ENCODE results near the gene LRRC28.

DNA sequence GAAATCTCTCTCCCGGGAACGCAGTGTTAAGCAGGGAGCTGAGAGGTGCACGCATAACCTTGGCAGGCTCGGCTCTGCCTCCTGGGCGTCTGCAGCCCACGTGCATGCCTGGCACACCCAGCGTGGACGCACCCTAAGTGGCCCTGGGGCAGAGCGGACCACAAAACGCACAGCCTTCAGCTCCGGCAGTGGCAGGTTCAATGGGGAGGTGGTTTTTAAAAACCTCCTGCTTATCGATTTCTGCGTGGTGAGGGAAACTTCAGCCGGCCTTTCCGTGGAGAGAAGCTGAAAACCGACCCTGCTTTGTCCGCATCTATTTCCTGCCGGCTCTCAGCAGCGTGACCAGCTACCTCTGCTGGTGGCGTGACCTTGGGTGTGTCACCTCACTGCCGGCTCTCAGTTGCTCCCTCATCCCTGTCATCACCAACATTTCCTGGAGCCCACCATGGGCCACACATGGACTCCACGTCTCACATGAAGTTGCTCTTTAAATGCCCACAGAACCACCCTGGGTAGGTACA is 179.7 kb downstream of the LRRC28 start:
- TF ChIP-seq, protein P1, sequence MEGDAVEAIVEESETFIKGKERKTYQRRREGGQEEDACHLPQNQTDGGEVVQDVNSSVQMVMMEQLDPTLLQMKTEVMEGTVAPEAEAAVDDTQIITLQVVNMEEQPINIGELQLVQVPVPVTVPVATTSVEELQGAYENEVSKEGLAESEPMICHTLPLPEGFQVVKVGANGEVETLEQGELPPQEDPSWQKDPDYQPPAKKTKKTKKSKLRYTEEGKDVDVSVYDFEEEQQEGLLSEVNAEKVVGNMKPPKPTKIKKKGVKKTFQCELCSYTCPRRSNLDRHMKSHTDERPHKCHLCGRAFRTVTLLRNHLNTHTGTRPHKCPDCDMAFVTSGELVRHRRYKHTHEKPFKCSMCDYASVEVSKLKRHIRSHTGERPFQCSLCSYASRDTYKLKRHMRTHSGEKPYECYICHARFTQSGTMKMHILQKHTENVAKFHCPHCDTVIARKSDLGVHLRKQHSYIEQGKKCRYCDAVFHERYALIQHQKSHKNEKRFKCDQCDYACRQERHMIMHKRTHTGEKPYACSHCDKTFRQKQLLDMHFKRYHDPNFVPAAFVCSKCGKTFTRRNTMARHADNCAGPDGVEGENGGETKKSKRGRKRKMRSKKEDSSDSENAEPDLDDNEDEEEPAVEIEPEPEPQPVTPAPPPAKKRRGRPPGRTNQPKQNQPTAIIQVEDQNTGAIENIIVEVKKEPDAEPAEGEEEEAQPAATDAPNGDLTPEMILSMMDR (IDR thresholded peaks at IDR 0.05) = no peak
- no peak for TF ChIP-seq POLR2AphosphoS5 (IDR thresholded peaks at IDR 0.05)
- no peak for TF ChIP-seq POLR2A (IDR thresholded peaks at IDR 0.05)
- TF ChIP-seq EP300 (IDR thresholded peaks at IDR 0.05) = no peak

Data from upper lobe of left lung (tissue), 4 donors.